NOMO-1 treated with DMSO at 0.1 percent for 48 hours (cell line): ENCODE data around the gene MGRN1.

Experiments
- DNase-seq: peaks from one replicate; lab custom pipeline; 2025; ENCODE audit not compliant: unreplicated experiment; lab: John Stamatoyannopoulos, UW

MGRN1 gene

GRCh38 chr16:4651827-4652226, 27.2 kb downstream of the MGRN1 start:
- DNase-seq: no peak

GRCh38 chr16:4652561-4652960, 27.9 kb downstream of the MGRN1 start:
- no peak for DNase-seq

- DNase-seq: no peak
Observed at GRCh38 chr16:4654011-4654963, 29.7 kb downstream of the MGRN1 start.

- DNase-seq: no peak
Observed at GRCh38 chr16:4654964-4655590, 30.5 kb downstream of the MGRN1 start.

GRCh38 chr16:4655801-4656200, 31.2 kb downstream of the MGRN1 start:
- no peak for DNase-seq

GRCh38 chr16:4656221-4656620, 31.6 kb downstream of the MGRN1 start:
- DNase-seq: no peak

GRCh38 chr16:4656695-4657686, 32.4 kb downstream of the MGRN1 start:
- DNase-seq: no peak

- no peak for DNase-seq
Observed at GRCh38 chr16:4659363-4660353, 35.0 kb downstream of the MGRN1 start.

GRCh38 chr16:4660454-4661007, 35.9 kb downstream of the MGRN1 start:
- DNase-seq: no peak

- no peak for DNase-seq
Observed at GRCh38 chr16:4661661-4662060, 37.0 kb downstream of the MGRN1 start.

GRCh38 chr16:4663465-4663776, 38.8 kb downstream of the MGRN1 start:
- no peak for DNase-seq

- DNase-seq: peak; percentile 89
Observed at GRCh38 chr16:4663777-4664465, 39.3 kb downstream of the MGRN1 start.

- DNase-seq: peak; percentile 74
Observed at GRCh38 chr16:4664538-4665418, 40.2 kb downstream of the MGRN1 start.

- DNase-seq: no peak
Observed at GRCh38 chr16:4666537-4667202, 42.0 kb downstream of the MGRN1 start.

GRCh38 chr16:4667203-4667963, 42.8 kb downstream of the MGRN1 start:
- no peak for DNase-seq

- DNase-seq: no peak
Observed at GRCh38 chr16:4668313-4668960, 43.8 kb downstream of the MGRN1 start.
